H1 (cell line): ENCODE data around the gene GPRIN3. TPM values are rescaled to one million over a fixed set of nuclear protein-coding genes. Genes with fewer than 3 reads are reported as not detected.

ENCODE experiments used
- KDM1A ChIP-seq: fragments of 200-600, 300-600 bp; sonication (generic); IDR thresholded peaks from 2 replicates; pipeline ENCODE4 v1.7.1; 2016; ENCODE audit warnings: mild to moderate bottlenecking, low read length, borderline replicate concordance
- SAP30 ChIP-seq: fragments of 300-600 bp; sonication (generic); IDR thresholded peaks from 2 replicates; pipeline ENCODE4 v1.7.1; 2012; ENCODE audit warnings: low read length, moderate library complexity, mild to moderate bottlenecking, inconsistent platforms; ENCODE audit not compliant: insufficient read depth, insufficient replicate concordance
- SIN3A ChIP-seq, 2 experiments: IDR thresholded peaks in 1 of 2; conservative IDR thresholded peaks in 1 of 2; 2 replicates each; pipeline ENCODE4 v1.6.1; 2011 to 2012; ENCODE audit warnings: low read length in 2 of 2, improper control_type of control experiment in 1 of 2, low read depth in 1 of 2, mild to moderate bottlenecking in 1 of 2
- SIRT6 ChIP-seq: IDR thresholded peaks from one replicate; pipeline ENCODE4 v1.7.1; 2012; ENCODE audit warnings: low read length, inconsistent platforms
- SIX5 ChIP-seq: IDR thresholded peaks from 2 replicates; pipeline ENCODE4 v1.6.1; 2011; ENCODE audit warnings: mild to moderate bottlenecking, low read depth, low read length
- polyA plus RNA-seq, 7 experiments: library from polyadenylated mRNA; depleted of rRNA in 3 of 7; stranded (reverse) in 5 of 7; unstranded in 2 of 7; fragments of >200 nt in 5 of 7; fragments of 200-250 nt in 2 of 7; gene quantifications; 1 replicate in 5 of 7; 2 replicates in 1 of 7; 4 replicates in 1 of 7; pipeline versions ENCODE4 v1.2.1 to v1.2.3, GENCODE V29; 2011 to 2013; ENCODE audit warnings: missing spikeins in 2 of 7, mixed read lengths in 2 of 7
- total RNA-seq: library from RNA; stranded (reverse); fragmentation: NEBNext Ultra II Directional; extraction: Animal tissue kit (Norgen Biotek cat#: 25700); gene quantifications from 2 replicates; pipeline ENCODE4 v1.2.1, GENCODE V29; 2021

GPRIN3 gene
- total and polyA plus RNA-seq, 2 of the 8 experiments (the other 6 are each of a cell fraction or from before 2014, with no cell fraction given), result 0.17 to 1.4 TPM

DNA sequence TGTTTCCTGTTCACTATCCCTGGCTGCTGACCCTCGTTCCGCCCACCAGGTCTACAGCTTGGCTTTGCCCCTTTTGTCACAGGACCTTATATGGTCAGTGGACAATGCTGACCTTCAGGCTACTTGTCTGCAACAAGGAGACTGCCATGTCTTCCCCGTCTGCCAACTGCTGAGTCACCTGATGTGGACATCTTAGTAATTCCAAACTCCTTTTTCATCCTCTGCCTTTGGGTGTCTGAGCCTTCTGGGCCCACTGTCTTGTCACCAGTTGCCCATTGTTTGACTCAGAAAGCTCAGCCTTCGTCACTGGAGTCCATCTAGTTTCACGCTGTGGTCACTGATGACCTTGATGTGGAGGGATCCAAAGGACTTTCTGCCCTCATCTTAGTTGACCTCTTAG lies 30.2 kb downstream of the GPRIN3 start (continued):
- TF ChIP-seq SIX5 (no peak), SAP30 (no peak), KDM1A (no peak), SIN3A (conservative IDR thresholded peaks at IDR 0.05 in 1 of 2, IDR thresholded peaks at IDR 0.05 in 1 of 2; ENCODE audit: low read depth in 1 of 2, low read length in 2 of 2) (no peak), SIRT6 (no peak)
